Stimulated activated CD4-positive, alpha-beta T cell treated with anti-CD3 and anti-CD28 coated beads, Interleukin-4, amount 100 ng/mL, for 4 hours (primary cell): ENCODE data around the gene TMCO4.
"Not testable (repeated sequence)": the region's sequence is repeated elsewhere in the genome, so short reads cannot be mapped to it uniquely, and the experiment has no call there.

ENCODE experiments used
- DNase-seq, 2 experiments: peaks; one replicate each; pipeline ENCODE4 v3.0.0-alpha.2; 2020

Gene TMCO4

DNA sequence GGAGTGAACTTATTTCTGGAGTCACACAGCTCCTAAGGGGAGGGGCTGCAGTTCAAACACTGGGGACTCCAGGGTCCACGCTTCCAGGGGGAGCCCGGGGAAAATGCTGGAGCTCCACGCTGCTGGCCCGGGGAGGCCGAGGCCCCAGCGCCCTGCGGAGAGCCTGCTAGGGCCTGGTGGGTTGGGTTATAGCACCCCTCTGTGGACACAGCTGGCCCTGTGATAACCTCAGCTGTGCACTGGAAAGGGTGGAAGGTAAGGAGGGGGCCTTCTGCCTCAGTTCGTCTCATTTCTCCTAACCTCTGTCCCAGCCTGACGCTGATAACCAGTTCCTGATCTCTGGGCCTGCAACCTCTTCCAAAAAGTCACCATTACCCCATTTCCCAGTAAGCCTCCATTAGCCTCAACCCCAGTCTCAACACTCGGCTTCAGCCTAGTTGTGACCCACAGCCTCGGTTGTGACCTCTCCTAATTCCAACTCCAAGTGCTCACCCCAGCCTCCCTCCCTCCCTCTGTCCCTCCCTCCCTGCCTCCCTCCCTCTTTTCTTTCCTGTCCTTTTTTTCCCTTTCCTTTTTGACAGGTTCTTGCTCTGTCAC lies 148.5 kb downstream of the TMCO4 start:
- DNase-seq = peak; percentile 26 to 39

DNA sequence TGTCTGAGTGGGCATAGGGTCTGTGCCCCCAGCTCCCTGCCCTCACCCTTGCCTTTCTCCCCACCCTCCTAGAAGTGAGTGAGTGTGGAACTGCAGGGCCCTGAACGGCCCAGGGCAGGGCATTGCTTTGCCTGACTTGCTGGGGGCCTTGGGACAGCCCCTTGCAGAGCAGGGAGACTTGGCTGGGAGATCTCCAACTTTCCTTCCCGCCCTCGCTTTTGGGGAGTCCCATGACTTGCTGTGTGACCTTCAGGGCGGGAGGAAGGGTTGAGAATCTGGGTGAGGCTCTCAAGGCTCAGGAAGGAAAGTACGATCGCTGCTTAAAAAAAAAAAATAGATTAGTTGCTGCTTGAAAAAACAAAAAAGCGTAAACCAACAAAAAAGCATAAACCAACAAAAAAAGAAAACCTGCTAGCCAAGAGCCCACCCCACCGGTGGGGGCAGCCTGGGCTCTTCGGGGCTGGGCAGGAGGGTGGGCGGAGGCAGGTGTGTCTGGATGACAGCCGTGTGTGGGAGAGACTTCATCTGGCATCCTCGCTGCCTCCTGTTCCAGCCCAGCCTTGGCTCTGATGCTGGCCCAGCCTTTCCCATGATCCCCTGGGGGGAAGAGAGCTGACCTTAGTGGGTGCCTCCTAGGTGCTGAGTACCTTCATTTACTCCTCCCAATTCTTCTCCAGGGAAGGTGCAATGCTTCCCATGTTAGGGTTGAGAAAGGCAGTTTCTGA lies 149.1 kb downstream of the TMCO4 start:
- no peak for DNase-seq

DNA sequence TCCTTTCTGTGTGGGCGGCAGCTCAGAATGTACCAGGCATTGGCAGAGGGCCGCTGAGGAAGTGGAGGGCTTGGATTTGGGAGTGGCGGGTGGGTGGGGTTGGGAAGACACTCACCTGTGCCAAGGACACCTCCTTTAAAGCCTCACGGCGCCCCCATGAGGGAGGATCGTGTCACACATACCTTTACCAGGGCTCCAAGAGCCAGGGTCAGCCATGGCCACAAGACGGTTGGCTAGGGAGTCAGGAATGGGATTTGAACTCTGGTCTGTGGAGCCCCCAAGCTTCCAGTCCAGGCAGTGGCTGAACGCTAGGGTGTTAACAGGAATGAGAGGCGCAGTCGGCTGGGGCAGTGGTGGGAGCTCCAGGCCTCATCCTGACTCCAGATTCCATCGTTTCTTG lies 151.0 kb downstream of the TMCO4 start:
- DNase-seq = no peak

DNA sequence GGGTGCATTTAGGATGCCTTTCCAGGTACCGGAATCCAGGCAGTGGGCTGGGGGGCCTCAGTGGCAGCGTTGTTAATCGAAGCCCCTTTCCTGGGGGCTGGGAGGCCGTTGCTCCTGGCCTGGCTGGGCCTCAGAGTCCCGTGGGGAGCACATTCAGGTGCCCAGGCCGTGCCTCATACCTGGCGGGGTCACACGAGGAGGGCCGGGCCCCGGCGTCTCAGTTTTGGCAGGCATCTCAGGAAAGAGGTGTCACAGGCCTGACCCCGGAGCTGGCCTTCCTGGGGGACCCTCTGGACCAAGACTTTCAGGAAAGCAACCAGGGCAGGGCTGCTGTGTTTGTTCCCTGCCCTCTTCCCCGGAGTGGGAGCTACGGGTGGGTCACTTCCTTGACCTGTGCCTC lies 151.5 kb downstream of the TMCO4 start:
- DNase-seq = no peak

DNA sequence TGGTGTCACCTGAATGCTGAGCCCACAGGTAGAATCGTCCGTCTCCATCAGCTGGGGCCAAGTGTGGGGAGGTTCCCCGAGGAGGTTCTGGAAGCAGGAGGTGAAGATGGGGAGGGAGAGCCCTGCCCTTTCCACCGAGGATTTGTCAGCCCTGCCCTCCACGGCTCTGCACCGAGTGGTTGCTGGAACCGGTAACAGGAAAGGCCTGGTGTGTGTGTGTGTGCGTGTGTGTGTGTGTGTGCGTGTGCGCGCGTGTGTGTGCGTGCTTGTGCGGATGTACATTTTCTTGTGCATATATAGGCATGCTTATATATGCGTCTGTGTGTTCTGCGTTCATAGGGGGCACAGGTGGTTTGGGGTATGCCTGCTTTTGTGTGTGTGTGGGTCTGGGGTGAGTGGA lies 152.1 kb downstream of the TMCO4 start:
- DNase-seq = no peak

DNA sequence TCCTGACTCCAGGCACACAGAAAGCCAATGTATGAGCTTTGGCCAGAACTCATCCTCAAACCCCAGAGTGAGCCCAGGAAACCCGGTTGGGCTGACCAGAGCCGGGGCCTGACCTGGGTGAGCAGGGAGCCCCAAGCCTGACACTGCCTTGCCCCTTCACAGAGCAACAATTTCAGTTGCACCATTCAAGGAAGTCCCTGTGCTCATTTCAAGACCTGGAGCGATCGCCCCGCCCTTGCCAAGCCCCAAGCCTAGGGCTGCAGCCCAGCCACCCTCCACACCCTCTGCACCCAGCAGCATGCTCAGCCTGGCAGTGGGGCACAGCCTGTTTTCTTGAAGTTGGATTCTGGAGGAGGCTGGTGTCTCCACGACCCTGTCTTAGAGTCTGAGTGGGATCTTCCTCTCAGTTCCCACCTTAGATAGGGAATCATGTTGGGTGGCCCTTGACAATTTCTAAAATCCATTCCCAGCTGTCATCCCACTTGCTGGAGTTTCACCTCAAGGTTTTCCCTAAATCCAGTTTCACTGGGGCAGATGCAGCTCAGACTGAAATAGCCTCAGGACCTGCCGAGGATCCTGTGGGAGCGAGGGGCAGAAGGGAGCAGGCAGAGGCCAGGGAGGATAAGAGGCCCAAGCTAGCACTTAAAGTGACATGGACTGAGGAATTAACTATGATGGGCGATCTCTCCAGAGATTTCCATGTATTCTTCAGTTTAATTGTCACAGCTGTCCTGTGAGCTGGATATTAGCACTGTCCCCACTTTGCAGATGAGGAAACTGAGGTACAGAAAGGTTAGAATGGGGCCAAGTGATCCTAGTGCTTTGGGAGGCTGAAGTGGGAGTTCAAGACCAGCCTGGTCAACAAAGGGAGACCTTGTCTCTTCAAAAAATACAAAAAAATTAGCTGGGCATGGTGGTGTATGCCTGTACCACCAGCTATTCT lies 153.1 kb downstream of the TMCO4 start:
- DNase-seq = no peak

DNA sequence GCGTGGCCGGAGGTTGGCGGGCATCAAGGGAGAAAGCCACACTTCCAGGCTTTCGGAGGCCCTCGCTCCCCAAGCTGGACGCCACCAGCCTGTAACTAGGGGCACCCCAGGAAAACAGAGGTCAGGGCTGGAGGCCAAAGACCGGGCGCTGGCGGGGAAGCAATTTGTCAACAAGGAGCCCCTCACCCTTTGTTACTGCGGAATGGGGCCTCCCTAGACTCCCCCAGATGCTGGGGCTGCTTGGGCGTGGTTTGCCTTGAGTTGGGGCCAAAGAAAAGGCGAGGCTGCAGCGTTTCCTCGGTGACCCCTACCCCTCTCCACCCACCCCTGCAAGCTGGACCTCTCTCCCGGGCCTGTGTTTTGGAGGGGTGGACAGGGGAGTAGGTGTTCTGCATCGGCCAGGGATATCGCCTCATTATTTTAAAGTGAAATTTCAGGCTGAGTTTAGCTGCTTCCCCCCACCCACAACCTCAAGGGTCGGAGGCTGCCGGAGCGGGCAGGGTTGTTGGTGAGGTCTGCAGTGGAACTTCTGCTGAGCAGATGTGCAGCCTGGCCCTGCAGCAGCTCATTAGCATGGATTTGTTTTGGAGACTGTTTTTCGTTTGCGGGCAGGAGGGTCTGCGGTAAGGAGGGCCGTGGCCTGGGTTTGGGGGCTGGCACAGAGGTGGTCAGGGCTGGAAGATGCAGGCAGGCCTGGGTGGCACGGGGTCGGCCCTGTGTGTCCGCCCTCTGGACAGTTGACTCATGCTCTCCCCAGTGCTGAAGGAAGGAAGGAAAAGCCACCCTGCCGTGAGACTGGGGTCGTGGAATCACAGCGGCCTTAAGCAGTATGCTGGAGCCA lies 154.1 kb downstream of the TMCO4 start:
- DNase-seq = no peak

DNA sequence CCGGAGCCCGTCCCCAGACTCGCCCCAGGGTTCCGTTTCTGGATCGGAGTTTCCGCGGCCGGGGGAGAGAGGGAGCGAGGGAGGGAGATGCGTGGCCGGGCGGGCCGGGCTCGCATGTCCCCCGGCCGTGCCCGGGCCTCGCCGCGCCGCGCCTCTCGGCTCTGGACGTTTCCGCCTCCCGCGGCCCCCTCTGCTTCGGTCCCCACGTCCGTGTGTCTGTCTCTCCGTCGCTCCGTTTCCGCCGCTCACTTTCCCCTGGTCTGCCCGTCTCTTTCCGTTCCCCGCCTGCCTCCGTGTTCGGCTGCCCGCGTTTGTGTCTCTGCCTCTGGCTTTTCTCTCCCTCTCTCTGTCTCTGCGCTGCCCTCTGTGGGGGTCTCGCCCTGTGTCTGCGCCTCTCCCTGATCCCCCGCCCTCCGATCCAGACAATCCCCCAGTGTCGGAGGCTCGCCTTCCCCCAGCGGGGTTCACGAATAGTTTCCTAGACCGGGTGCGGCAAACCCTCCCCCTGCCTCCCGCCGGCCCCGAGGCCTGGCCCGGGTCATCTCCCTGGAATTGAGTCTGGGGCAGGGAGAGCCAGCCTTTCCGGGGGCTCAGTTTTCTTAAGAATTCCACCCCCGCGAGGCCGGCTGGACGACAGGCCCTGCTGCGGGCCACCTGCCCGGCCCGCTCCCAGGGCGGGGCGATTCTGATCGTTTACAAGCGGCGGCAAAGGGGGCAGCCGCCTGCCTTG lies 154.9 kb downstream of the TMCO4 start:
- peak in 1 of 2 experiments; percentile 48 for DNase-seq

DNA sequence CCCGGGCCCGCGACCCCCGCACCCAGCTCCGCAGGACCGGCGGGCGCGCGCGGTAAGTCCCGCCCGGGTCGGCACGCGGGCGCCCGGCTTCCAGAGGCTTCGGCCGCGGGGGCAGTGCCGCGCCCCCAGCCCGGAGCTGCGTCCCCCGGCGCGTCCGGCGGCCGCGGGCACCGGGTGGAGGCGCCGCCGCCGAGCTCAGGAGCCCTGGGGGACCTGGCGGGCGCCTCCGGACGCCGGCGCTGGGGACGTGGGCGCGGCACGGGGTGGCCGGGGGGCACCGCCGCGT lies 155.4 kb downstream of the TMCO4 start:
- no peak for DNase-seq

DNA sequence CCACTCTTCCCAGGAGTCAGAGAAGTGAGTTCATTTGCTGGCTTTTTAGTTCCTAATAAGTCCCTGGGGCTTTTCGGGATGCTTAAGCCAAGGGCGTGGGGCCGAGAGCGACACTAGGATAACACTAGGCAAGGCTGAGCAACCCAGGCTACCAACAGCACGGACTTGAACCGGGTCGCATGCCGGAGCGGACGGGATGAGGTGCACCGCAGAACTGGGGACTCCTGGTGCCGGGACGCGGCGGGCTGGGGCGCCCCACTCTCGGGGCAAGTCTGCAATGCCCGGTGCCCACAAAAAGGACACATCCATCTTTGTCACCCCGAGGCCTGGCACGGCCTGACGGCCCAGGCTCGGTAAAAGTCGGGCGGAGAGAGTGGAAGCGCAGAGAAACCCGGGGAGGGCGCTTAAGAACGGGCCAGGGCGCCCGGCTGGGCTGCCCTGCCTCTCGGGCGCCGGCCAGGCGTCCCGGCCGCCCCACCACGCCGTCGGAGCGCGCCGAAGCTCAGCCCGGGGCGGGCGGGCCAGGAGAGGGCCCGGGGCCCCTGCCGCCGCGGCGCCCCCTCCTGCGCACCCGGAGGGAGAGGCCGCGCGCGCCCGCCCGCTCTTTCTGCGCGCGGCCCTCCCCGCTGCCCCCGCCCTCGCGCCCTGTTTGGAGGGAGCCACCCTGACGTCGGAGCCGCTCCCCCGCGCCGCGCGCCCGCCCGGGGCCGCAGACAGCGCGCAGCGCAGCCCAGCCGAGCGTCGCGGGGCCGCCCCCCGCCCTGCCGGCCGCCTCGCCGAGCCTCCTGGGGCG lies 155.9 kb downstream of the TMCO4 start, which contains the start of gene NBL1:
TSS of gene NBL1 (plus strand) at position 710 of the 793 bp plus-strand sequence. CDS start 10,720 bp downstream, outside the sequence.
- peak; percentile 73 for DNase-seq

DNA sequence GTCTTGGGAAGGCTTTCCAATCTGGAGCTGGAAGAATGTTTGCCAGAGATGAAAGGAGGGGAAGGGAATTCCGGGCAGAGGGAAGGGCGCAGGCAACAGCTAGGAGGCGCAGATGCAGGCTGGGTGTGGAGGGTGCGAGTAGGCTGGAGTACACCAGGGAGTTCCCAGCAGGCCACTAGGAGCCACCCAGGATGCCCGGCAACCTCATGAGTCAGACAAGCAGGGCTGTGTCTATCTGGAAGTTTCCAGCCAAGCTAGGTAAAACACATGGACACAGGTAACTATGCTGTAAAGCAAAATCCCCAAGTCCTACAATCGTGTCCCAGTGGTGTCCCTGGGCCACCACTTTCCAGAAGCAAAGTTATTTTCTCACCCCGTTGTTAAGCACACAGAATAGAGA lies 156.6 kb downstream of the TMCO4 start:
- DNase-seq = no peak

DNA sequence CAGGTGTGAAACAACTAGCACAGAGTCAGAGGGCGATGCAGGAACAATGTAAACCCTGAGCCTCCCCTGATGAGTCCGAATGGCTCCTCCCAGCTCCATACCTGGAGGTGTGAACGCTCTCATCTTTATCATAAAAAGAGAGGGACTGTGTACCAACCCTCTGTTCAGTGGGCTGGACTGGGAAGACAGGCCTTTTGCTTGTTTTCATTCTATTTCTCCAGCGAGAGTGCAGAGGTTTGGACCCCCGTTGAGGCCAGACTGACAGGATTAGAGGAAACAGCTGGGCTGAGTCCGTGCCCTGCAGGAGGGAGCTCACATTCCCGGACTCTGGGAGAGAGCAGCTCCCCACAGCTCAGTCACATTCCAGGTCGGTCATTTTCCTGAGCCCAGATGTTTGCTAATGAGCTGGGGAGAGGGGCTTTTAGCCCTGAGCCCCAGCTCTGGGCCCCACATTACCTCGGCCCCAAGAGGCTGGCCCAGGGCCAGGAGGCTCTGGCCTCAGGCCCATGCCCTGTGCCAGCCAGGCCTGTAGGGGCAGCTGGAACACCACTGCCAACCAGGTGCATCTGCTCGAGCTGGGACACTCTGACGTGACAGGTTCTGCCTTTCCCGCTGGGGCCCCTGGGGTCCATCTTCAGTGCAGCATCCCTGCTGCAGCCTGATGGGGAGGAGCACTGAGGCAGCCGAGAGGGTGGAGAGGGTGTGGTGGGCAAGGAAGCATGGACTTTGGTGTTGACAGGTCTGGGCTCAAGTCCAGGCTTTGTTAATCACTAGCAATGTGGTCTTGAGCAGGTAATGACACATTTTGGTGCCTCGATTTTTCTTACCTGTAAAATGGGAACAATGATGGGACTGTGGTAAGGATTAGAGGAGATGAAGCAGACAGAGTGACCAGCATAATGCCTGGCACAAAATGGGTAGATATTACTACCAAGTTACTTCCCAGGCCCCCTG lies 159.1 kb downstream of the TMCO4 start:
- no peak for DNase-seq

DNA sequence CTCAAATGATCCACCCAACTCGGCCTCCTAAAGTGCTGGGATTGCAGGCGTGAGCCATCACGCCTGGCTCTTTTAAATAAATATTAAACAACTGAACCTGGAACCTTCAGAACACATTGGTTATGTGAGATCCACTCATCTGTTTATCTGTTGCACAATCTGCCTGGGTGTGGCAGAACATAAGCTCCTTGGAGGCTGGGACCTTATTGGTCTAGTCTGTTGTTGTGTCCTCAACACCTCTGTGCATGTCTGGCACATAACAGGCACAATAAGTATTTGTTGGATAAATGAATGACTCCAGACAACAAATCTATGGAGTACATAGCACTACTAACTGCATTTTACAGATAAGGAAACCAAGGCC lies 159.7 kb downstream of the TMCO4 start:
- no peak for DNase-seq

DNA sequence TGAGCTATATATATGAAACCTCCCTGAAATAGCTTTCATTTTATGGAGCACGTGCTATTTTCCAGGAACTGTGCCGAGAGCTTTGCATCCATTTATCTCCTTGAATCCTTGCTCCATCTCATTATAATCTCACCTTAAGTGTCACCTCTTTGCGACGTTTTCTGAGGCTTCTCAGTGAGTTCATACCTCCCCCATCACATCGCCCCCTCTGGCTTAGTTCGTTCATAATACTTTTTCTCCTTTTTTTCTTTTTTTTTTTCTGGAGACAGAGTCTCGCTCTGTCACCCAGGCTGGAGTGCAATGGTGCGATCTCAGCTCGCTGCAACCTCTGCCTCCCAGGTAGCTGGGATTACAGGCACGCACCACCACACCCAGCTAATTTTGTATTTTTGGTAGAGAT lies 160.5 kb downstream of the TMCO4 start:
- DNase-seq = not testable (repeated sequence)

DNA sequence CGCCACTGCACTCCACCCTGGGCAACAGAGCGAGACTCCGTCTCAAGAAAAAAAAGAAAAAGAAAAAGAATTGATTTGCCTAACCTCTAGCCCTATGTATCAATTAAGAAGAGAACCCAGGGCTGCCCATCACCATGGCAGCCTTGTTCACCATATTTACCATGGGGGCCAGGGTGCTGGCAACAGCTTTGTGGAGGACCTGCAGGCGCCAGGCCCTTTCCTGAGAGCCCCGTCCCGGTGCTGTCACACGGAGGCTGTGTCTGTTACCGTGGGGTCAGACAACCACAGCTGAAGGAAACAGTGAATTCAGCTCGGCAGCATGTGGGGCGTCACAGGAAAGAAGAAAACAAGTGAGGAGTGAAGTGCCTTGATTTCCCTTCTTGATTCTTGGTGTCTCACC lies 162.1 kb downstream of the TMCO4 start:
- DNase-seq = no peak

DNA sequence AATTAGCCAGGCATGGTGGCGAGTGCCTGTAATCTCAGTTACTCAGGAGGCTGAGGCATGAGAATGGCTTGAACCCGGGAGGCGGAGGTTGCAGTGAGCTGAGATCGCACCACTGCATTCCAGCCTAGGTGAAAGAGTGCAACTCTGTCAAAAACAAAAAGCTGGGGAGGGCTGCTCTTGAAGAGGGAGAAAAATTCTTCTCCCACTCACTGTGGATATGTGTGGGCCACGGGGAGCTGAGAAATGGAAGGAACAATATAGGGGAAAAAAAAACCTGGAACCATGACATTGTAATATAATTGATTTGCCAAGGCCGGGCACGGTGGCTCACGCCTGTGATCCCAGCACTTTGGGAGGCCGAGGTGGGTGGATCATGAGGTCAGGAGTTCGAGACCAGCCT lies 163.0 kb downstream of the TMCO4 start:
- not testable (repeated sequence) for DNase-seq

DNA sequence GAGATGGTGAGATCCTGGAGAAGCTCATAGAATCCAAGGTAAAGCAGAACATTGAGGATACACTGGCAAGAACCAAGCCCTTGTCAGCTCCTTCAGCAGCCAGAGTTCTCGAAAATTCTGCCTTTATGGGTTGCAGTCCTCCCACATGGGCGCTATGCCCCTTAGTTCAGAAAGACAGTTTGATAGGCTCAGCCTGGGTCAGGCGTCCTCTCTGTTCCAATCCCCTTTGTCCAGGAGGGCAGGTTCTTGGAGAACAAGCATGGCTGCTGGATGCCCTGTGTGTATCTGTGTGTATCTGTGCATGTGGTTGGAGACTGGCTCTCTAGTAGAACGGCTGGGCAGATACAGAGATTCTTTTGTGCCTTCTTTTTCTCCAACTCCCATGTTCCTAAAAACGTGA lies 163.7 kb downstream of the TMCO4 start:
- no peak for DNase-seq

DNA sequence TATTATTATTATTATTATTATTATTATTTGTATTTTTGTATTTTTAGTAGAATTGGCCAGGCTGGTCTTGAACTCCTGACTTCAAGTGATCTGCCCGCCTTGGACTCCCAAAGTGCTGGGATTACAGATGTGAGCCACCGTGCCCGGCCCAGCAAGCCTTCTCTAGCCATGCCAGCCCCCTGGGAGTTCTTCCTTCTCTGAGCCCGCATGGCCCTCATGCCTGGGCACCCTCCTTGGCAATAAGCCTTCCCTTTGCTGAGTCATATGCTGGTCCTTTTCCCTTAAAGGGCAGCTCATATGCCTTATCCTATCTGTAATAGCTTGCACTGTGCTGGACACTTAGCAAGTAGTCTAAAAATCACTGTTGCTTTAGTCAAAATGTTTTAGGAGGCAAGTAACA lies 164.1 kb downstream of the TMCO4 start:
- no peak for DNase-seq

DNA sequence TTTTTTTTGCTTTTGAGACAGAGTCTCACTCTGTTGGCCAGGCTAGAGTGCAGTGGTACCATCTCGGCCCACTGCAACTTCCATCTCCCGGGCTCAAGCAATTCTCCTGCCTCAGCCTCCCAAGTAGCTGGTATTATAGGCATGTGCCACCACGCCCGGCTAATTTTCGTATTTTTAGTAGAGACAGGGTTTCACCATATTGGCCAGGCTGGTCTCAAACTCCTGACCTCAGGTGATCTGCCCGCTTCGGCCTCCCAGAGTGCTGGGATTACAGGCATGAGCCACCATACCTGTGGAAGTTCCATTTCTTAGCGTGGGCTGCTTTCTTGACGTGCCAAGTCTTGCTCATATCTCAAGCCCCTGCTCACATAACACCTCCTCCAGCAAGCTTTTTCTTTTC lies 164.7 kb downstream of the TMCO4 start:
- DNase-seq = not testable (repeated sequence)

DNA sequence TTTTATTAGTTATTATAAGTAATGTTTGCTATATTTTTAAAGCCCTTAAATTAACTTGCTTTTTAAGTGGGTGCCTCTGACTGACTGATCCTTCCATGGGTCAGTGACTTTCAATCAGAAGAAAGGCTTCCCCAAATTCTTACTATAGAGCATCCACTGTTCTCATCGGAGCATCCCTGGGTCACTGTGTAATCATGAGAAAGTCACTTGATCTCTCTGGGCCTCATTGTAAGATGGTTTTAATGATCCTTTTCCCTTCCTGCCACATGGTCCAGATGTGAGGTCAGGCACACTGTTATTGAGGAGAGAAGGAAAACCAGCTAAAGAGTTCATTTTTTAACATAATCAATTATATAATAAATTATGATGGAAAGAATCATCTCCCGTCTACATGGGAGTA lies 166.6 kb downstream of the TMCO4 start:
- no peak for DNase-seq
